ENCODE data around the gene NLRP3.

- no peak for TF ChIP-seq POLR2AphosphoS5 (IDR thresholded peaks at IDR 0.05; ENCODE audit: low read depth, low read length)
- TF ChIP-seq, protein P1, sequence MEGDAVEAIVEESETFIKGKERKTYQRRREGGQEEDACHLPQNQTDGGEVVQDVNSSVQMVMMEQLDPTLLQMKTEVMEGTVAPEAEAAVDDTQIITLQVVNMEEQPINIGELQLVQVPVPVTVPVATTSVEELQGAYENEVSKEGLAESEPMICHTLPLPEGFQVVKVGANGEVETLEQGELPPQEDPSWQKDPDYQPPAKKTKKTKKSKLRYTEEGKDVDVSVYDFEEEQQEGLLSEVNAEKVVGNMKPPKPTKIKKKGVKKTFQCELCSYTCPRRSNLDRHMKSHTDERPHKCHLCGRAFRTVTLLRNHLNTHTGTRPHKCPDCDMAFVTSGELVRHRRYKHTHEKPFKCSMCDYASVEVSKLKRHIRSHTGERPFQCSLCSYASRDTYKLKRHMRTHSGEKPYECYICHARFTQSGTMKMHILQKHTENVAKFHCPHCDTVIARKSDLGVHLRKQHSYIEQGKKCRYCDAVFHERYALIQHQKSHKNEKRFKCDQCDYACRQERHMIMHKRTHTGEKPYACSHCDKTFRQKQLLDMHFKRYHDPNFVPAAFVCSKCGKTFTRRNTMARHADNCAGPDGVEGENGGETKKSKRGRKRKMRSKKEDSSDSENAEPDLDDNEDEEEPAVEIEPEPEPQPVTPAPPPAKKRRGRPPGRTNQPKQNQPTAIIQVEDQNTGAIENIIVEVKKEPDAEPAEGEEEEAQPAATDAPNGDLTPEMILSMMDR (IDR thresholded peaks at IDR 0.05) = no peak
- TF ChIP-seq USF2 (IDR thresholded peaks at IDR 0.05; ENCODE audit: borderline replicate concordance, low read depth, low read length) = no peak
- TF ChIP-seq, protein P2, sequence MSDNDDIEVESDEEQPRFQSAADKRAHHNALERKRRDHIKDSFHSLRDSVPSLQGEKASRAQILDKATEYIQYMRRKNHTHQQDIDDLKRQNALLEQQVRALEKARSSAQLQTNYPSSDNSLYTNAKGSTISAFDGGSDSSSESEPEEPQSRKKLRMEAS (IDR thresholded peaks at IDR 0.05; ENCODE audit: low read depth) = no peak
- TF ChIP-seq FOXJ3 (CRISPR knock-in tag; IDR thresholded peaks at IDR 0.05) = no peak
Measured at GRCh38 chr1:247375747-247376146, 40.2 kb upstream of the NLRP3 start.

Measured in SK-N-SH (cell line).